ENCODE data around the gene ATP2B1. TPM values are rescaled to one million over a fixed set of nuclear protein-coding genes. Genes with fewer than 3 reads are reported as not detected.

The ATP2B1 gene
- total RNA-seq, 2 donors from 2014 or later = 46.9 to 59.8 TPM

DNA sequence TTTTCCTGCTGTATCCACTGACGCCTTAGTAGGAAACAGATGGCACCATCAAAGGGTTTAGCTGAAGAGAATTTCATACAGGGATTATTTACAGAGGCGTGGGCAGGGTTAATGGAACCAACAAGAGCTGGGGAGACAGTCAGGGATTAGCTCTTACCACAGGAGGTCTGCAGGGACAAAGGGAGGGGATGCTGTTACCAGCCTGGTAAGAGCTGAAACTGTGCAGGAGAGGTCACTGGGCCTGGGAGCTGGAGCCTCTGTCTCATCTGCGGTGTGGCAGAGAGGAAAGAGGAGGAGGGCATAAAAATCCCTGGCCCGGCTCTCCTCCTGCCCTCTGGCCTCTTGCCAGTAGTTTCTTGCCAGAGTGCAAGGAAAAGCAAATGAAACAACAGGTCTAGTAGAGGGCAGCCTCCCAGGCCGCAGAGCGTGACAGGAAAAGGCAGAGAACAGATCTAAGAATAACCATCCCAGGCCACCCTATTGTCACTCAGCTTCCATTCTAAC, 163.9 kb downstream of the ATP2B1 start:
- intact Hi-C loops (cut with DNase I) = loop anchor here (5.0 to 10.0 kb wide), 3 partner anchors 420 to 558 kb away; no protein-coding TSS in a partner anchor
- peak; percentile 46 for DNase-seq
- TF ChIP-seq CTCF (IDR thresholded peaks at IDR 0.05) = no peak
- Histone ChIP-seq H3K27ac (no peak overlapping the region), H3K36me3 (no peaks in the 10 kb centered on the region), H3K27me3 (no peaks in the 10 kb centered on the region), H3K4me3 (no peak overlapping the region), H3K9ac (ENCODE audit: low read depth in 2 of 2, low read length in 2 of 2) (no peak overlapping the region), H3K4me1 (peaks cover 2% of the 10 kb centered on the region), H3K9me3 (no peaks in the 10 kb centered on the region)

DNA sequence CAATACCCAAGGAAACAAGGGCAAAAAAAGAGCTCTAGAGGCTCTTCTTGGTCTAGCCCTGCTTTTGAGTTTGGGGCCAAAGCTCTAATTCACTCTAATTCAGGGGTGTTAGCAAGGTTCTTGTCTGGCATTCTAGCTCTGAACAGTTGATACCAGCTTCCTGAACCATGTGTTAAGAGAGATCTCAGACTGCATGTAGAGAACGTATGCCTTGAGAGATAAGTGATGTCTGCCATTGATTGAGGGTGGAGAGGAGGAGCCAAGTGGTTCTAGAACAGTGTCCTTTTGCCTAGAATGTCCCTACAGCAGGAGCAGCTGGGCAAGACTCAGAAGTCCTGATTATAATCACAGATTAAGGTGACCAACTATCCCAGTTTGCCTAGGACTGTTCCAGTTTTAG, 164.6 kb downstream of the ATP2B1 start:
- DNase-seq = no peak
- no peak overlapping the region for H3K27ac ChIP-seq
- no peak overlapping the region for H3K4me3 ChIP-seq
- H3K9ac ChIP-seq (ENCODE audit: low read depth in 2 of 2, low read length in 2 of 2) = no peak overlapping the region
- TF ChIP-seq CTCF (IDR thresholded peaks at IDR 0.05) = no peak
- no peaks in the 10 kb centered on the region for H3K9me3 ChIP-seq
- no peaks in the 10 kb centered on the region for H3K36me3 ChIP-seq
- H3K27me3 ChIP-seq = no peaks in the 10 kb centered on the region
- peaks cover 2% of the 10 kb centered on the region for H3K4me1 ChIP-seq
- intact Hi-C loops (cut with DNase I) = loop anchor here (5.0 to 10.0 kb wide), 3 partner anchors 421 to 558 kb away; no protein-coding TSS in a partner anchor

DNA sequence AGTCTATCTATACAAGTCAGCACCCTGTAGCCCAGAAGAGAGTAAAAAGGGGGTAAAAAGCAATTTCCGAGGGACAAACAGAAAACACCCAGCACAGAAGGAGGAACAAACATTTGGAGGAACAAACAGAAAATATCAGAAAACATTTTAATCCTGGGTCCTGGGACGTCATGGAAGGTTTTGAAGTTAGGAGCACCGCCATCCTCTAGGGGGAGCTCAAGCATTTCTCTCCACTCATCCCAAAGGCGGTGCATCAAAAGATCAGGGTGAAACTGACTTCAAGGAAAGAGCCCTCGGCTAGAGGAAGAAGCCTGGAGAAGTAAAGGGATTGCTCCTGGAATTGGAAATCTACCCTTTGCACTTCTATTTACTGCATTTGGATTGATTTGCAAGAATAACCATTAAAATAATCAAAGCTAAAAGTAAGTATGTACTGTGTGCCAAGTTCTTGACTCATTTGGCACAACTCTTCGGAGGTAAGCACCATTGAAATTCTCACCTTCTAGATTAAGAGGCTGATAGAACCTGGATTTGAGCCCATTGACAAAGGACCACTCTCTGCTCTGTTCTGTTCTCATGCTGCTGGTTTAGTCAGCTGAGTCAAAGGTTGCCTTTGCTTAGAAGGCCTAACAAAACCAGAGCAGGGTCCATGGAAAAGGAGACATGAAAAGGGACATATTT, 165.6 kb downstream of the ATP2B1 start:
- peak; percentile 81 for DNase-seq
- TF ChIP-seq CTCF (IDR thresholded peaks at IDR 0.05) = peak; percentile 81
- Histone ChIP-seq H3K27me3 (no peaks in the 10 kb centered on the region), H3K4me3 (no peak overlapping the region), H3K4me1 (peaks cover 2% of the 10 kb centered on the region), H3K27ac (no peak overlapping the region), H3K9ac (ENCODE audit: low read depth in 2 of 2, low read length in 2 of 2) (no peak overlapping the region), H3K9me3 (no peaks in the 10 kb centered on the region), H3K36me3 (no peaks in the 10 kb centered on the region)
- intact Hi-C loops (cut with DNase I) = loop anchor here (5.0 to 10.0 kb wide), 3 partner anchors 422 to 559 kb away; no protein-coding TSS in a partner anchor

DNA sequence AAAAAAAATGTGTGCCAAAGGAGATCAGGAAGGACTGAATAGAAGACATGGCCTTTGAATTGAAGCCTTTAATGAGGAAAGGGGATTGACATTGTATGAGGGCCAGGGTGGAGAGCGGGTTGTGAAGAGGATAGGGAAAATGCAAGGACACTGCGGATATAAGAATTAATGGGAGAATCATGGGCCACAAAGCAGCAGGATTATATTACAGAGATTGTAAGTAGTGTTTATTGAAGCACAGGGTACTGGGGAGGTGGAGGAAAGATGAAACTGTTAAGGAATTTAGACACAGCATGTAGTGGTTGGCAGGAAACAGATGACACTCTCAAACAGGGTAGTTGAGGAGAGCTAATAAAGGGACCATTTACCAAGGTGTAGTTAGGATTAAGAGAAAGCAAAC, 166.4 kb downstream of the ATP2B1 start:
- no peak for TF ChIP-seq CTCF (IDR thresholded peaks at IDR 0.05)
- H3K27ac ChIP-seq = no peak overlapping the region
- intact Hi-C loops (cut with DNase I) = loop anchor here (5.0 to 10.0 kb wide), 3 partner anchors 423 to 560 kb away; no protein-coding TSS in a partner anchor
- no peak overlapping the region for H3K4me3 ChIP-seq
- H3K4me1 ChIP-seq = peaks cover 2% of the 10 kb centered on the region
- no peak overlapping the region for H3K9ac ChIP-seq (ENCODE audit: low read depth in 2 of 2, low read length in 2 of 2)
- DNase-seq = no peak
- H3K9me3 ChIP-seq = no peaks in the 10 kb centered on the region
- H3K36me3 ChIP-seq = no peaks in the 10 kb centered on the region
- H3K27me3 ChIP-seq = no peaks in the 10 kb centered on the region

DNA sequence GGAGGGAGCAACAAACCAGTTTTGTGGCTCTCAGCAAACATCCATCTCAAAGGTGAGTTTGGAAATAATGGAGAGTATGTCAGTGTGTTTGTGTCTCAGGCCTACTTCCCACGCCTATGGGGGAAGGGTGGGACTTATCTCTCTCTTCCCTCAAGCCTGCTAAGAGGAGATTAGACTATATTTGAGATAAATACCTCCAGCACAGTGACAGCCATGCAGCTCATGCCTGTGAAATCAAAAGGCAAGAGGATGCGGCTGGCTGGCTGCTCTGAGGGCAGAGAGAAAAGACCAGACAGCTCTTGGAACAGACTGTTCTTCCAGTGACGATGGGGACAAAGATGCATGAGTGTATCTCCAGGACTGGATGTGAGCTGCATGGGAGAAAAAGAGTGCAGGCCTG, 168.1 kb downstream of the ATP2B1 start:
- no peaks in the 10 kb centered on the region for H3K9me3 ChIP-seq
- H3K4me3 ChIP-seq = no peak overlapping the region
- H3K27me3 ChIP-seq = no peaks in the 10 kb centered on the region
- no peak overlapping the region for H3K27ac ChIP-seq
- H3K9ac ChIP-seq (ENCODE audit: low read depth in 2 of 2, low read length in 2 of 2) = no peak overlapping the region
- intact Hi-C loops (cut with DNase I) = loop anchor here (5.0 to 10.0 kb wide), 3 partner anchors 424 to 562 kb away; no protein-coding TSS in a partner anchor
- peaks cover 2% of the 10 kb centered on the region for H3K4me1 ChIP-seq
- H3K36me3 ChIP-seq = no peaks in the 10 kb centered on the region
- TF ChIP-seq CTCF (IDR thresholded peaks at IDR 0.05) = no peak
- DNase-seq = no peak

All from colonic mucosa (tissue), 4 donors.